Gastroesophageal sphincter (tissue), 3 donors: ENCODE results near the gene TMIGD2.

ENCODE experiments used
- CTCF ChIP-seq, 4 experiments: fragments of 200-600 bp in 2 of 4; fragments of 450-650 bp in 2 of 4; sonication (generic) in 1 of 4; IDR thresholded peaks; one replicate each; pipeline ENCODE4 v1.5.1; 2017 to 2019; ENCODE audit warnings: antibody characterized with exemption in 4 of 4, mild to moderate bottlenecking in 2 of 4, moderate library complexity in 2 of 4
- POLR2A ChIP-seq, 2 donors: fragments of 450-650 bp; IDR thresholded peaks; one replicate each; pipeline ENCODE4 v1.6.1; 2017; ENCODE audit warnings: antibody characterized with exemption in 2 of 2, mild to moderate bottlenecking in 2 of 2, moderate library complexity in 1 of 2

GRCh38 chr19:4291184-4291732 lies 10.9 kb downstream of the TMIGD2 start:
- TF ChIP-seq POLR2A (IDR thresholded peaks at IDR 0.05) (no peak), CTCF (IDR thresholded peaks at IDR 0.05) (no peak)
